Measurements from ENCODE around the gene OR52B2. TPM values are rescaled to one million over a fixed set of nuclear protein-coding genes. Genes with fewer than 3 reads are reported as not detected.
"Not testable (repeated sequence)": the region's sequence is repeated elsewhere in the genome, so short reads cannot be mapped to it uniquely, and the experiment has no call there.

The OR52B2 gene
- total RNA-seq, 2 donors from 2014 or later, result not detected

DNA sequence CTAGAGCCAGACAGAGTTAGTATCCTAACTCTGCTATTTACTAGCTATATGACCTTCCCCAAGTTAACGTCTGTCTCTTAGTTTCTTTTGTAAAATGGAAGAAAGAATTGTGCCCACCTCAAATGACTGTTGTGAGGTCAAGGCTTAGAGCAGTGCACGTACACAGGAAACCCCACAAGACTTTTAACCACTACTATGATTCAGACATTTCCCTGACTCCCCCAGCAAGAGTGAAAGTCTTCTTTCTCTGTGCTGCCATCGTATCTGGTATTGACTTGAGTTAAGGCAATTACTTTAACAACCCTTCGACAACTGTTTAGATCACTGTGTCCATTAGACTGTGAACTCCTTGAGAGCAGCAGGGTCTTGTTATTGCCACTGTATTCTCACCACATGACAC is 26.3 kb upstream of the OR52B2 start:
- peak; percentile 70 to 83 for ATAC-seq
- no peaks in the 10 kb centered on the region for H3K36me3 Mint-ChIP-seq
- no peak for DNase-seq (ENCODE audit: low spot score in 2 of 2)
- no peak overlapping the region for H3K27ac Mint-ChIP-seq
- peaks cover 0 to 6% of the 10 kb centered on the region in 2 donors for H3K9me3 Mint-ChIP-seq

DNA sequence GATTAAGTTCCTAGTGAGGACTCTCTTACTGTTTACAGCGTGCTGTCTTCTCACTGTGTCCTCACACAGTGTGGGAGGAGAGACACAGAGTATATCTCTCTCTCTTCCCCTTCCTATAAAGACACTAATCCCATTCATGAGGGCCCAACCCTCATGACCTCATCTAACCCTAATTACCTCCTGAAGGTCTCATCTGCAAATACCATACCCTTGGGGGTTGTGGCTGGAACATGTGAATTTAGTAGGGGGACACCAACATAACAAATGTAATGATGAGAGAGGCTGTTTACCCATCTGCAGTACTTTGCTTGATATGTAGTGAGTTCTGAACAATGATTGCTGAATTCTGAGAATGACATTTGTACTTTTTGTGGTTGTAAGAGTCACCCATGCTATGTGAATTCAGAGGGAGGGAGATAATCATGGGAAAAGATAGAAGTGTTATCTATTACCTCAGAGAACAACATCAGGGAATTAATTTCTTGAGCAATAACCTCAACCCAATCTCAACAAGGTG is 24.0 kb upstream of the OR52B2 start:
- Mint-ChIP-seq H3K36me3 (no peaks in the 10 kb centered on the region), H3K9me3 (peaks cover 0 to 6% of the 10 kb centered on the region in 2 donors), H3K27ac (no peak overlapping the region)
- DNase-seq (ENCODE audit: low spot score in 2 of 2) (no peak), ATAC-seq (peak in 1 of 2 donors; percentile 57)

DNA sequence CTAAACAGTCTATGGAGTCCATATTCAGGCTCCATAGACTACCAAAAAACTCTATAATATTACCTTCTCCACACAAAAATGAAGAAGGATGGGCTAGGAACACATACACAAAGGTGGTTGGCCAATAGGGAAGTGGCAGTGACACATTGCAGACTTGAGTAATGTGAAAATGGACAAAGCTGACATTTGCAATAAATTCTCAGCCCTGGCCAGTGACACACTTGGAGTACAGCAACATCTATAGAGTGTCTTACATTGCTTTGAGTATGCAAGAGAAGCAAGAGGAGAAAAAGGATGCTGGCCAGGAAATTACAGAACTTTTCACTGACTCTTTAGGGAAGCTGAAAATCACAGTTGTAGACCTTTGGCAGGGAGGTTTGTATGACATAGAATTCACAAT is 21.6 kb upstream of the OR52B2 start:
- ATAC-seq, result no peak
- DNase-seq (ENCODE audit: low spot score in 2 of 2), result no peak
- no peaks in the 10 kb centered on the region for H3K36me3 Mint-ChIP-seq
- H3K27ac Mint-ChIP-seq, result no peak overlapping the region
- H3K9me3 Mint-ChIP-seq, result peaks cover 0 to 6% of the 10 kb centered on the region in 2 donors

DNA sequence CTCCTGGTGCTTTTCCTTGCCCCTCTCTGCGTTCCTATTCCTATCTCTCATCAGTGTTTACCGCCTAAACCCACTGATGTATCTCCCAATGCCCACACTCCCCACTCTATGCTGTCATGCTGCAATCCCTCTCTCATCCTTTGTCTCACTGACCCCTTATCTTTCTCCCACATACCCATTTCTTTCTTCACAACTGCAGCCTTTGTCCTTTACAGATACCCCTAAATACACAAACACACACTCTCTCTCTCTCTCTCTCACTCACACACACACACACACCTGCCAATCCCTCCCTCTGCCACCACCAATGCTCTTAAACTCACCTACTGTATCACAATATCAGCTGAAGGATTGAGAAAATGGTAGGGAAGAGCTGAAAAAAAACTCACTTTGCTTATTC is 5.3 kb upstream of the OR52B2 start:
- DNase-seq (ENCODE audit: low spot score in 2 of 2), result no peak
- ATAC-seq, result no peak
- H3K27ac Mint-ChIP-seq, result no peak overlapping the region
- H3K36me3 Mint-ChIP-seq, result peaks cover 0 to 5% of the 10 kb centered on the region in 2 donors
- peaks cover 0 to 5% of the 10 kb centered on the region in 2 donors for H3K9me3 Mint-ChIP-seq

DNA sequence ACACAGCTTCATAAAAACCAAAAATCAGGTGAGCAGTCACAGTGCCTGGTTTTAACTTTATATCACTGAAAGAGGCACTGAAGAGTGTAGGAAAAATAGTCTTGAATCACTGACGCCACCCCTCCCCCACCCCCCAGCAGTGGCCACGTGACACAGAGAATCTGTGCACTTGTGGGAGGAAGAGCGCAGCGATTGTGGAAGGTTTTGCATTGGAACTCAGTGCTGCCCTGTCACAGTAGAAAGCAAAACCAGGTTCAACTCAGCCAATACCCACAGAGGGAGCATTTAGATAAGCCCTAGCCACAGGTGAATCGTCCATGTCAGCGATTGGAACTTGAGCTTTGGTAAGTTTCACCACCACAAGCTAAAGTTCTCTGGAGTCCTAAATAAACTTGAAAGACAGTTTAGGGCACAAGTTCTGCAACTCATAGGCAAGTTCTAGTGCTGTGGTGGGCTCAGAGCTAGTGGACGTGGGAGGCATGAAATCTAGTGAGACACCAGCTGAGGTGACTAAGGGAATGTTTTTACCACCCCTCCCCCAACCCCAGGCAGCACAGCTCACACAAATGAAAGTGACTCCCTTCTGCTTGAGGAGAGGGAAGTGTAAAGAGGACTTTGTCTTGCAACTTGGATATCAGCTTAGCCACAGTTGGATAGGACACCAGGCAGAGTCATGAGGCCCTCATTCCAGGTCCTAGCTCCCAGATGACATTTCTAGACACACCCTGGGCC is 13.3 kb downstream of the OR52B2 start:
- Mint-ChIP-seq H3K9me3 (no peaks in the 10 kb centered on the region), H3K36me3 (no peaks in the 10 kb centered on the region), H3K27ac (no peak overlapping the region)
- no peak for ATAC-seq
- no peak for DNase-seq (ENCODE audit: low spot score in 2 of 2)

DNA sequence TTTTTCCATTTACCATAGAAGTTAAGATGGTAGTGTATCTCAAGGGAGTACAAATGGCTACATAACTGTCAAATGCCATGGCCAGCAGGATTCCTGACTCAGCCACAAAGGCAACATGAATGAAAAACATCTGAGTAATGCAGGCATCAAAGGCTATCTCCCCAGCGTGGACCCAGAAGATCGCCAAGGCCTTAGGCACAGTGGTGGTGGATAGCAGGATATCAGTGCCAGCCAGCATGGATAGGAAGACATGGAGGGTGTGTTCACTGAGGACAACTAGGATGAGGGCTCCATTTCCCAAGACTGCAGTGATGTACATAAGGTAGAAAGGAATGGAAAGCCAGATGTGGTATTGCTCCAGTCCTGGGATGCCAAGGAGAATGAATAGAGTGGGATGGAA is 18.0 kb downstream of the OR52B2 start:
- ATAC-seq, result no peak
- H3K9me3 Mint-ChIP-seq, result peaks cover 0 to 5% of the 10 kb centered on the region in 2 donors
- no peak overlapping the region for H3K27ac Mint-ChIP-seq
- H3K36me3 Mint-ChIP-seq, result no peaks in the 10 kb centered on the region
- DNase-seq (ENCODE audit: low spot score in 2 of 2), result no peak

DNA sequence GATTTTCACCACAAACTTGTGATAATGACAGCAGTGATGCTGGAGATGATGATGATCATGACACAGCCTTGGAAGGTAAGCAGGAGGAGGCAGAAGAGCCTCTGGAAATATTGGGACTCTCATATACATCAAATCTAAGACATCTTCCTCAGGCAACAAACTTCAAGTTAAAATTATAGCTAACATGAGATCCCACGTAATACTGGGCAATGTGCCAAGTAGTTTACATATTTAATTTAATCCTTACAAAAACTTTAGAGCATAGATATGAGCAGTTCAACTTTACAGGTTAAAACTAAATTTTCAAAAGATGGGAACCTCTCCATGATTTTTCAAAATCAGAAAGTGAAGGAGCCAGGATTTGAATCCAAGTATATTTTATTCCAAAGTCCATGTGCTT is 19.0 kb downstream of the OR52B2 start:
- ATAC-seq (no peak), DNase-seq (ENCODE audit: low spot score in 2 of 2) (no peak)
- H3K9me3 Mint-ChIP-seq, result peaks cover 0 to 5% of the 10 kb centered on the region in 2 donors
- no peak overlapping the region for H3K27ac Mint-ChIP-seq
- no peaks in the 10 kb centered on the region for H3K36me3 Mint-ChIP-seq

DNA sequence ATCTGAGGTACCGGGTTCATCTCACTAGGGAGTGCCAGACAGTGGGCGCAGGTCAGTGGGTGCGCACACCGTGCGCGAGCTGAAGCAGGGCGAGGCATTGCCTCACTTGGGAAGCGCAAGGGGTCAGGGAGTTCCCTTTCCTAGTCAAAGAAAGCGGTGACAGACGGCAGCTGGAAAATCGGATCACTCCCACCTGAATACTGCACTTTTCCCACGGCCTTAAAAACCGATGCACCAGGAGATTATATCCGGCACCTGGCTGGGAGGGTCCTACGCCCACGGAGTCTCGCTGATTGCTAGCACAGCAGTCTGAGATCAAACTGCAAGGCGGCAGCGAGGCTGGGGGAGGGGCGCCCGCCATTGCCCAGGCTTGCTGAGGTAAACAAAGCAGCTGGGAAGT is 26.4 kb downstream of the OR52B2 start:
- not testable (repeated sequence) for ATAC-seq; DNase-seq (ENCODE audit: low spot score in 2 of 2); H3K36me3 Mint-ChIP-seq; H3K27ac Mint-ChIP-seq; H3K9me3 Mint-ChIP-seq

DNA sequence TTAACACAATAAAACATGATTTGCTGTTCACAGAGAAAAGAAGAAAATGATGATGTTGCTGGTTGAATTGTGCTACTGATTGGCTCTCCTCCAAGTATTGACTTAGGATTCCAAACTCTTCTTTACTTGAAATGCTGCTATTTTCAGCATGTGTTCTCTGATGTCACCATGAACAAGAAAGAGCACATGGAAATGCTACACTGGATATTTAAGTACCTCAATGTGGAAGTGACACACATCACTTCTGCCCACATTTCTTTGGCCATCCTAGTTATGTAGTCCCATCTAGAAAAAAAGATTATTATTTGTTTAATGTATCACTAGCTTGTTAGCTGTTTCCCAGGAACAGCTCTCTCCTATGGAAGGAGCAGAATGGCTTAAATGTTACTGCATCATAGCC is 27.2 kb downstream of the OR52B2 start:
- Mint-ChIP-seq H3K36me3 (peaks cover 6% of the 10 kb centered on the region in 2 donors), H3K9me3 (peaks cover 0 to 4% of the 10 kb centered on the region in 2 donors), H3K27ac (no peak overlapping the region)
- DNase-seq (ENCODE audit: low spot score in 2 of 2) (no peak), ATAC-seq (no peak)

DNA sequence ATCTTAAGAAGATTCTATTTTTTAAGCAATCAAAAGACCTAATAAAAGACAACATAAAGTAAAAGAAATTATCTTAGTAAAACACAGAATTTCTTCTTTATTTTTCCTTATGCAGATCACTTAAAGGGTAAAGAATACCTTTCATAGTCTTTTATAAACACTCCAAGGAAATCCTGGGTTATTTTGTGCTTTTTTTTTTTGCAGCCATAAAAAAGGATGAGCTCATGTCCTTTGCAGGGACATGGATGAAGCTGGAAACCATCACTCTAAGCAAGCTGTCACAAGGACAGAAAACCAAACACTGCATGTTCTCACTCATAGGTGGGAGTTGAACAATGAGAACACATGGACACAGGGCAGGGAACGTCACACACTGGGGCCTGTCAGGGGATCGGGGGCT is 34.2 kb downstream of the OR52B2 start:
- DNase-seq (ENCODE audit: low spot score in 2 of 2); H3K27ac Mint-ChIP-seq; ATAC-seq; H3K36me3 Mint-ChIP-seq; H3K9me3 Mint-ChIP-seq: not testable (repeated sequence)

DNA sequence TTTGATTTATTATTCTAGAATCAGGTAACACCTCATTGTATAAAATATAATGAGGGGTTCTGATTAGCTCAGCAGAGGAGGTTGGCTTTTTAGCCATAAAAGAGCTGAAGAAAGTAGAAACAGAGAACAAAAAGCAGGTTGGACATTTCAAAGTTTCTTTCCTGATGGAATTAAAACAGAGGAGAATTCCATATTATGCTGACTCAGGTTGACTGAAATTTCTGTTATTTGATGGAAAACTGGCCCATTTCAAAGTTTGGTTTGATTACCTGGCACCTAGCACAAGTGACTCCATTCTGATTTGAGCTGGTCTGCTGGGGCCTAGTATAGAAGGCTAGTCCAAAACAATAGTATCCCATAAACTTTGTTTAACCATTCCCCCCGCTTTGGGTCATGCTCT is 37.7 kb downstream of the OR52B2 start:
- Mint-ChIP-seq H3K9me3 (no peaks in the 10 kb centered on the region), H3K36me3 (no peaks in the 10 kb centered on the region), H3K27ac (no peak overlapping the region)
- DNase-seq (ENCODE audit: low spot score in 2 of 2), result no peak
- no peak for ATAC-seq

DNA sequence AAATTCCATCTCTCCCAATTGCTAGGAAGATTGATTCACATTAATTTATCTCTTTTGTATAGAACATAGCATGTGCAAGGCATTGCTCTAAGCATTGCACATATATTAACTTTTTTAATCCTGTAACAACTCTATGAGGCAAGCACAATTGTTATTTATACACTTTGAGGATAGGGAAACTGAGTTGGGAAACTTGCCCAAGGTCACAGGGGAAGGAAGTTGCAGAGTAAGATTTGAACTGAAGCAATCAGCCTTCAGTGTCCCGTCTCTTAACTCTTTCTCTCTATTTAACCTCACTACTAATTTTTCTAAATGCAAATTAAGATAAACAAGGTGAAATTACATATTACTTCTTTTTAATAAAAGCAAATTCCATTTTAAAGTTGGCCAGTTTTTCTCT is 40.5 kb downstream of the OR52B2 start:
- H3K27ac Mint-ChIP-seq, result no peak overlapping the region
- no peaks in the 10 kb centered on the region for H3K36me3 Mint-ChIP-seq
- no peaks in the 10 kb centered on the region for H3K9me3 Mint-ChIP-seq
- DNase-seq (ENCODE audit: low spot score in 2 of 2) (no peak), ATAC-seq (no peak)

DNA sequence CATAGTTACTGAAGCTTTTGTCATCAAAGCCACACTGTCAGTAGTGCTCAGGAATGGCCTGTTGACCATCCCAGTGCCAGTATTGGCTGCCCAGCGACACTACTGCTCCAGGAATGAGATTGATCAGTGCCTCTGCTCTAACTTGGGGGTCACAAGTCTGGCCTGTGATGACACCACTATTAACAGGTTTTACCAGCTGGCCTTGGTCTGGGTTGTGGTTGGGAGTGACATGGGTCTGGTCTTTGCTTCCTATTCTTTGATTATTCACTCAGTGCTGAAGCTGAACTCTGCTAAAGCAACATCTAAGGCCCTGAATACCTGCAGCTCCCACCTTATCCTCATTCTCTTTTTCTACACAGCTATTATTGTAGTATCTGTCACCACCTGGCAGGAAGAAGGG is 41.1 kb downstream of the OR52B2 start:
- no peaks in the 10 kb centered on the region for H3K36me3 Mint-ChIP-seq
- DNase-seq (ENCODE audit: low spot score in 2 of 2), result no peak
- ATAC-seq, result no peak

DNA sequence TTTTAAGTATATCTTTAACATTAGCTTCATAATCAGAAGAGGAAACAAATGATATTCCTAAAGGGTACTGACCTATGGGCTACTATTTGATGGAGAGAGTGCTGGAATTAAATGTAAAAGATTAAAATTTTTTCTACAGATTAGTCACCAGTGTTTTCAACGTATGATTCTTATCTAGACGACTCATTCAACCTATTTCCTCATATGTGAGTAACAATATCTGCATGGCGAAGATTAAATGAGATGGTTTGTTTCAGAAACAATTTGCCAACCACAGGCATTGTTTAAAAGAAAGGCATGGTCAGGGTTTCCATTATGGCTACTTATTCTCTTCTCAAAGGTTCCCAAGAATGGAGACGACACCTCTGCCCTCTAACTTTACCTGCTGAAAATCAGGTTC is 42.2 kb downstream of the OR52B2 start:
- Mint-ChIP-seq H3K27ac (no peak overlapping the region), H3K36me3 (no peaks in the 10 kb centered on the region), H3K9me3 (no peaks in the 10 kb centered on the region)
- ATAC-seq (peak; percentile 29 to 49), DNase-seq (ENCODE audit: low spot score in 2 of 2) (no peak)

More for the DNA sequence above, 41.1 kb downstream of the OR52B2 start:
- Mint-ChIP-seq H3K27ac (no peak overlapping the region), H3K9me3 (no peaks in the 10 kb centered on the region)

DNA sequence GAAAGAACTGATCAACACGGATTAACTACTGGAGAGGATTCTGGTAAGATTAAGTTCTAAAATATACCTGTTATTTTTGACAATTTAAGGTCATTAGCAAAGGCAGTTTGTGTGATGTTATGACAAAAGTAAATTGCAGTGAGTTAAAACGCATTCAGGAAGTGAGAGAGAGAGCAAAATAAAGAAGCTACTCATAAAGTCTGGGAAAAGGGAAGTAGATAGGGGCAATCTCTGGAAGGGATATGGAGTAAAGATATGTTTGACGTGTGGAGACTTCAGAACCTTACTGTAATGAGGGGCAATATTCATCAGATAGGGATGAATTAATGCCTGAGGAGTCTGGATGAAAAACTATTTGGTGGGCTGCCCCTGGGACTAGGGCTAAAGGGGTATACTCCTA is 45.9 kb downstream of the OR52B2 start:
- ATAC-seq (no peak), DNase-seq (ENCODE audit: low spot score in 2 of 2) (no peak)
- Mint-ChIP-seq H3K27ac (no peak overlapping the region), H3K36me3 (no peaks in the 10 kb centered on the region), H3K9me3 (no peaks in the 10 kb centered on the region)

Data from activated naive CD4-positive, alpha-beta T cell treated with anti-CD3 and anti-CD28 coated beads, Interleukin-2, amount 50 U/mL, for 72 hours (primary cell).